Muscle of arm (tissue), 12 donors: ENCODE measurements around the gene PDGFA. TPM values are rescaled to one million over a fixed set of nuclear protein-coding genes. Genes with fewer than 3 reads are reported as not detected.

Experiments used
- DNase-seq: peaks from one replicate; pipeline ENCODE4 v3.0.0-alpha.2; 2013
- polyA plus RNA-seq, 12 donors: library from polyadenylated mRNA; unstranded; fragments of 120-200 nt; gene quantifications; one replicate each; pipeline ENCODE4 v1.2.1, GENCODE V29; 2013; ENCODE audit not compliant: insufficient read length in 12 of 12

The PDGFA gene
- polyA plus RNA-seq, 12 donors = 22.4 to 696 (median 34.8) TPM

DNA sequence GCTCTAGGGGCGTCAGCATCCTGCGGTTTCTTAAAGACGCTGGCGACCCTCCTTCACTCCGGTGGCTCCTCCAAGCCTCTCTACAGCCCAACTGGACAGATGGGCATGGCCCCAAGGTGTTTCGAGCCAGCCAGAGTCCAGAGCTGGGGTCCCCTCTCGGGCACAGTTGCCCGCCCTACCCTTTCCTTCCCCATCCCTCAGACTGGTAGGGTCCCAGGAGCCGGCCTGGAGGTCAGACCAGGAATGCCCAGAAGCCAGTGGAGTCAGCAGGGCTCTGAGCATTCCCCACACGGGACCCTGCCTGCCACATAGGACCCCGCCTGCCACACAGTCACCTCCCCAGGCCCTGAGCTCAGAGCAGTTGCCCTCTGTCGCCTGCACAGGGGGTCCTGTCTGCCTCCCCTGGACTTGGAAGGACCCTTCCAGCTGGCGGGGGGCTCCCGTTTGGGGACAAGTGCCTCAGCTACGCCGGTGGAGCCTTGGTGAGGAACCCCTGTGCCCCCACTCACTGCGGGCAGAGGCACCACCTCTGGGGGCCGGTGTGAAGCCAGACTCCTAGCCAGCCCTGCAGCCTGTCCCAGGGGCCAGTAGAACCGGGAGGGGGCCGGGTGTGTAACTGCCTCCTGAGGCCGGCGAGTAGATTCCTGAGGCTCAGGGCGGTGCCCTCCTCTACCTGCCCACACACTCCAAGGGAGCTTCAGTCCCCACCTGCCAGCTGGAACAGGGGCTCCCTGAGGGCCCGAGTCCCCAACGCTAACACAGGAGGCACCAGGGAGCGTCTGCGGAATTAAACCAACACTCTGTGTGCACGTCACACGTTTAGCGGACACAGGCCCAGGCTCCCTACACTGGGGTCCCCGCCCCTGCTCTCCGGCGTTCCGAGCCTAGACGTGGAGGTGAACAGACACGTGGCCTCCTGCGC, 19.4 kb upstream of the PDGFA start:
- DNase-seq = no peak

DNA sequence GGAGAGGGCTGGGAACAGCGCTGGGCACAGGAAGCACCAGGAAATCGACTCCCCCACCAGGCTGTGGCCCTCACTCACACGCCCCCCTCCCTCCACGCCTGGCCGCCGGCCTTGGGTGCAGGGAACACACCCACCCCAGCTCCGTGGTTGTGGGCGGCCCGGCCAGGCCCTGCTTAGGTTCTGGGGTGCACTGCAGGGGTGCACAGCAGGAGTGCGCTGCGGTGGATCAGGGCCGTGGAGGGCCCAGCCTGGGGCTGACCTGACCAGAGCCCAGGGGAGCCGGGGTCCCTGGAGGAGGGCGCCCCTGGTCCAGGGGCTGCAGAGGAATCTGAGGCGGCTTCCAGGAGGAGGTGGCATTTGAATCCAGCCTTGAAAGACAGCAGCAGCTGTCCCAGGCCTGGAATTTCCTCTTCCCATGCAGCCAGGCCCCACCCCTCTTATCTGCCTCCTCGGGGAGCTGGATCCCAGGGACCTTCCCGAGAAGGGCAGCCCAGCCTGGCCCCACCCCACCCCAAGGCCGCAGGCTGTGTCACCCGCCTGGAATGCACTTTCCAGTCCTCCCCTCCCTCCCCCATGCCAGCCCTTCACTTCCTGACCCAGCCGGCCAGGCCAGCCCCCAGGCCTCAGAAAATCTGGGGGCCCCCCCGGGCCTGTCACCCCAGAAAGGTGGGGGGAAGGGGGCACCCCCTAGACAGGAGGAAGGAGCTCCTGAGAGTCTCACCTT, 18.4 kb upstream of the PDGFA start:
- DNase-seq = no peak

GRCh38 chr7:536231-536630, 16.6 kb upstream of the PDGFA start:
- DNase-seq = no peak

GRCh38 chr7:534959-535358, 15.3 kb upstream of the PDGFA start:
- no peak for DNase-seq

GRCh38 chr7:534075-534474, 14.4 kb upstream of the PDGFA start:
- DNase-seq = no peak

DNA sequence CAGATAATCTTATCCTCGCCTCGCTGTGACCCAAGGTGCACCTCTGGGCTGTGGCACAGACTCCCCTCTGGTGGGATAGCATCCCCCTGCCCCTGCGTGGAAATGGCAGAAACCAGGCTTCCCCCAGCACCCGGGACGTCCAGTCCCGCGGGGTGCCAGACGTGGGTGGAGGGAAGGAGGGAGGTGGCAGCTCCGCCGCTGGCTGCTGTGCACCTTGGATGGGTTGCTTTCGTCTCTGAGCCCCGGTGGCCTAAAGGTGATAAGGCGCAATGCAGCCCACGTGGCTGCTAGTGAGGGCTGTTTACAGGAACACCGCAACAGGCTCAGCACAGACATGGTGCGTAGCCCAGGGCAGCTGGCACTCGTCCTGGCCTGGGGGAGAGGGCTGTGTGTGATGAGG, 13.6 kb upstream of the PDGFA start:
- no peak for DNase-seq

GRCh38 chr7:532379-533143, 12.9 kb upstream of the PDGFA start:
- no peak for DNase-seq

DNA sequence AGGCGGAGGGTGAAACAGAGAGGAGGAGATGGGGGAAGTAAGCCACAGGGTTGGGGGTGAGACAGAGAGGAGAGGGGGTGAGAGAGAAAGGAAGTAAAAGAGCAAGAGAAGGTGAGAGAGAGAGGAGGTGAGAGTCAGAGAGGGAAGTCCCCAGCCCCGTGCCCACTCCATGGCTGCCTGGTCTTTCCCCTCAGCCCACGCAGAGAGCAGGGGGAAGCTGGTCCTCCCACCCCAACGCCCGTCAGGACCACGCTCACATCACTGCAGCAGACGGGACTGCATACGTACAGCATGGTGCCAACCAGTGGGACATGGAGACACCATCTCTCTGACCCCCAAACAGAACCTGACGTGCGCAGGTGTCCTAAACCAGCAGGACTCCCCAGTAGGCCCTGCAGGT, 12.1 kb upstream of the PDGFA start:
- DNase-seq = no peak

GRCh38 chr7:528451-528850, 8.8 kb upstream of the PDGFA start:
- DNase-seq = no peak

GRCh38 chr7:527723-528122, 8.1 kb upstream of the PDGFA start:
- DNase-seq = no peak

DNA sequence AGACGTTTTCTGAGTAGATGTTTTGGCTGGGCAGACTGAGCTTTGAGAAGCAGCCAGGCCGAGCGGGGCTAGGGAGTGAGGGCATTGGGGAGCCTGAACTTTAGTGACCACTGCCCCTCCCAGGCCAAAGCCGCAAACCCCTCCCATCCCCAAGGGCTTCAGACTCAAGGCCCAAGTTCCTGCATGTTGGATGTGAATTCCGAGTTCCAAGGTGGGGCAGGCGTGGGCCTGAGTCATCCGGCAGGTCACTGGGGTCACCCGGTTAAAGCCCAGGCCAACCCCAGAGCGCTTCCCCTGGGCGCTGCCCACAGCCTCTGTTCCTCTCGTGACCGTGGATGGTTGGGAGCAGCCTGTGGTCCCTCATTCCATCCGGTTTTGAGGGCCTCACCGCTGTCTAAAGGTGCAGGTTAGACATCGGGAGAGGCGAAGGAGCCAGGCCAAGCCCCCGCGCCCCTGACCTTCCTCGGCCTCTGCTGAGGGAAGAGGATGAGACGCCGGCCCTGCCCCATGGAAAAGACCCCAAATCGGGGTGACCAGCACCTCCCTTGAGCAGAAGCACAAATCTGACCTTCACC, 6.9 kb upstream of the PDGFA start:
- no peak for DNase-seq

DNA sequence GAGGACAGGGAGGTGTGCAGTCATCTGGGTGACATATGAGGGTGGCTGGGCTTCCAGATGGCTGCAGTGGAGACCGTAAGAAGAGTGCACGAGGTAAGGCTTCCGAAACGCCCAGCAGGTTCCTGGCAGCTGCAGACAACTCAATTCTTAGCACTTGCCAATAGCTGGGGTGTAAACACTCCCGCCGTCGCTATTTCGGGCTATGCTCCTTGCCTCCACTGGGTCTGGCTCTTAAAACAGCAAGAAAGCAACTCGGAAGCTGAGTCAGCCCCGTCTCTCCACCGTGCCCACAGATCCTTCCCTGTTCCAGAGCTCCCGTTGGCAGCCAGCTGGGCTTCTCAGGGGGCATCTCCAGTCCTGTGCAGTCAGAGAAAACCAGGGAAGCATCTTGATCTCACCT, 6.1 kb upstream of the PDGFA start:
- no peak for DNase-seq

DNA sequence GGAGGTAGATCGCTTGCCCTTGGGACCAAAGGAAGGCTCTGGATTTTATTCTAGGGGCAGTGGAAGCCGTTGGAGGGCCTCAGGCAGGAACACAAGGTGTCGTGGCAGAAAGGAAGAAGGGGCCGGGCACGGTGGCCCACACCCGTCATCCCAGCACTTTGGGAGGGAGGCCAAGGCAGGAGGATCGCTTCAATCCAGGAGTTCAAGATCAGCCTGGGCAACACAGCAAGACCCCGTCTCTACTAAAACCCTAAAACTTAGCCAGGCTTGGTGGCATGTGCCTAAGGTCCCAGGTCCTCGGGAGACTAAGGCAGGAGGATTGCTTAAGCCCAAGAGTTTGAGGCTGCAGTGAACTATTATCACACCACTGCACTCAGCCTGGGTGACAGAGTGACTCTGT, 5.2 kb upstream of the PDGFA start:
- no peak for DNase-seq

DNA sequence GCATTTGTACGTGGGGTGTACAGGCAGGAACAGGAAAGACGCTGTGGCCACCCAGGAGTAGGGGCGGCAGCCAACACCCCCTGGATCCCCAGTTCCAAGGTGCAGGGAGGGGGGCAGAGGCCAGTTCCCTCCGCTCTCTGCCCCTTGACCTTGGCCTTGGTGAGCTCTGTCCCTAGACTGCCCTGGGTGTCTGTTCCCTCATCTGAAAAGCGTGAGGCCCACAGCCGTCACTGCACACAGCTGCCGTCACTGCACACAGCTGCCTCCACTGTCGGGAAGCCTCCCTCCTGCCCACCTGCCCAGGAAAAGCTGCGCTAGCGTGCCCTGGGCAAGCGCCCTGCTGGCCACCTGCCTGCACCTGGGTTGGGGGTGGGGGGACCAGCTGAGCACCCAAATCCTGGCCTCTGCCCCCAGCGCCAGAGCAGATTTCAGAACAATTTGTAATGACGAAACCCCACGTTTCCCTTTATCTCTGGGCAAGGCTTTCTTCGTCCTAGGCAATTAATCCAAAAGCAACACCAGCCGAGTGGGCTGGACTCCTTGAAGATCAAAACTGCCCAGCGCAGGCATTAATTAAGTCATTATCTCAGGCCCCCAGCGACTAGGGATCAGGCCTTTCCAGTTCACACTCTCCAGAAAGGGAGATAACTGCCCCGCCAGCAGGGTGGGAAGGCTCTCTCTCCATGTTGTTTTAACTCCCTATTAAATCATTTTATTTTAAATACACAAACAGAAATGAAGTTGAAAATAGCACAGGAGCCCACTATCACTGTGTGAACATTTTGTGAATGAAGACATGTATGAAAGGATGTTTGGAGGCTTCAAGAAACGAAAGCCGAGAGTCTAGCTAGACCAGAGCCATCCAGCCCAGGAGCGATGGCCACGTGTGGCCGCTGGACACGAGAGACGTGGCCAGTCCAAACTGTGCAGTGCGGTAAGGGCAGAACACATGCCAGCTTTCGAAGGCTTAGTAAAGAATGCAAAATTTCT, 4.0 kb upstream of the PDGFA start:
- DNase-seq = no peak

DNA sequence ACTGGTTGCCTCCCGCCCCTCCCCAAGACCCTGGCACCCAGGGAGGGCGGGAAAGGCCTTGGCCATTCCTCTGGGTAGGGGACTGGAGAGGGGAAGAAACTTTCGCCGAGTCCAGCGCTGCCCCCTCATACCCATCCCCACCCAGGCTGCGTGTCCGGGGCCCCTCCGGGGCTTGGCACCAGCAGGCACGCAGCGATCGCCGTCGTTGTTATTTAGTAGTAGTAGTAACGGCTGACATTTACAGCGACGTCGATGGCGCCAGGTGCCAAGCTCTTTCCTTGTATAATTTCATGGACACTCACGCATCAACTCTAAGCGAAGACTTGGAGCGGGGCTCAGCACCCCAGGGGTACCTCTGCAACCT, 3.3 kb upstream of the PDGFA start:
- no peak for DNase-seq

DNA sequence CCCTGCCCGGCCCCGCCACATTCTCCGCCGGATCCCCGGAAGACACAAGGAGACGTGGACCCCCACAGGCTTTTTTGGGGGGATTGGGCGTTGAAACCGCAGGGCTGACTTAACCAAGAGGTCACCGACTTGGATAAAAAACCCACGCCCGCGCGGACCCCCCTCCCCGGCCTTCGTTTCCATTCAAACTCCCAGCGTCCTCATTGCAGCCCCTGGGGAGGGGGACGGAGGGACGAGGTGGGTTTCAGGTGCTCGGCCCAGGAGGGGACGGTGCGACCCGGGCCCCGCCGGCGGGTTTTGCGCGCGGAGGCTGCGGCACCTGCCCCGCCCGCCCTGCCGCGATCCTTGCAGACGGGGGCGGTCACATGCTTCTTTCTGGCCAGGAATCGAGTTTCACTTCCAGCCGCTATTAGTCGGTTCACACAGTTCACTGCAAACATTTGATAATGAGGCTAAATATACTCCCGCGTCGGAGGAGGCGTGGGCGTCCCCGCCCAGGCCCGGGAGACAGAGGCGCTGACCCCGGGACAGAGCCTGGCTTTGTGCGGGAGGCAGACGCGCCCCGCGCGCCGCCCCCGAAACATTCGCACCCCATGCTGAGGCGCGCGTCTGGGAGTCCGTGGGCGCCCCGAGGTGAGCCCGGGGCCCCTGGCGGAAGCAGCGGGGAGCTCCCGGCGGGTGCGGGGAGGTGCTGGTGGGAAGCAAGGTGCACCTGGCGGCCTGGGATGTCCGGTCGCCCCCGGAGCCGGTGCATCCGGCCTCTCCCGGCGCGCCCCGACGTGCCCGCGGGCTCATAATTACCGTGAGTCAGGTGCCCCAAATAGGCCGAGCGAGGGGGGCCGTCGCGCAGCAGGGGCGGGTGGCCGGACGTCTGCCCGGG, 2.7 kb upstream of the PDGFA start:
- peak; percentile 31 for DNase-seq

DNA sequence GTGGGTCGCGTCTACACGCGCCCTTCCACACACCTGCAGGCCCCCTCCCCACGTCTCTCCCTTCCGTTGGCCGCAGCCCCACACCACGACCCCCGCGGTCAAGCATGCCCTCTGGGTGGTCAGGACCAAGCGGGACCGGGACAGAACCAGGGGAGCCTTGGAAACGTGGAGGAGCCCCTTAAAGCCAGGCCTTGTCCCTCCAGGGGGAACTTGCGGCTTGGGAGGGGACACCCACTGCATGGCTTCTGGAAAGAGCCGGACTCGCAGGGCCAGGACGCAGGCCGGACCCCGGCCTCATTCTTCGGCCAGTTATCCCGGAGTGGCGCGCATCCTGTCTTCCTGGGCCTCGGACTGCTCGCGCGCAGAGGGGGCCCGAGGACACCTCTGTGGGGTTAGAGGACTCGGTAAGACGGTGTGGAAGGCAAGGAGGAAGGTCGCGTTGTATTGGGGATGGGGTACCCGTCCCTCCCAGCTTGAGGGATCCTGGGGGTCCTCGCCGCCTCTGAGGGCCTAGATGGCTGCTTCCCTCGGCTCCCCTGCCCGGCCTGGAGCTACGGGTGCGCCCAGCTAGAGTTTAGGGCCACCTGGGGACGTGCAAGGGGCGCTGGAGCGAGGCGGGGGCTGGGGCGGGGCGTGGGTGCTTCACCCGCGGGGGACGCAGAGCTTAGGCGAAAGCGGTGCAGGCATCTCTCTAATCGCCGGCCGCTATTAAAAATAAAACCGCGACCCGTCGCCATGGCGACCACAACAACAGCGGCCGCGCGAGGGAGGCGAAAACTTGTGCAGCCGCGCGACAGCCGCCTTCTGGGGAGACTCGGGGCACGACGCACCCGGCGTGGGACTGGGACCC, 1.8 kb upstream of the PDGFA start:
- DNase-seq = peak; percentile 58

- DNase-seq = no peak
These were observed 986 bp upstream of the PDGFA start for GRCh38 chr7:520503-521161.
